Psoas muscle (tissue), 8 donors: ENCODE results near the gene SPRY2. TPM values are rescaled to one million over a fixed set of nuclear protein-coding genes. Genes with fewer than 3 reads are reported as not detected.

Source experiments
- ATAC-seq, 4 donors: fragments of 200-7000 bp; cut with Tn5 transposase; one replicate each; pipeline ENCODE4 v1.9.1; 2020; ENCODE audit warnings: moderate library complexity in 3 of 4, mild to moderate bottlenecking in 2 of 4
- DNase-seq, 2 donors: peaks; one replicate each; pipeline ENCODE4 v3.0.0-alpha.2; 2020
- H3K27ac ChIP-seq: fragments of 200-600 bp; one replicate; pipeline ENCODE4 v1.8.0; 2022
- H3K27me3 ChIP-seq, 3 donors: fragments of 200-600 bp in 1 of 3; one replicate each; pipeline versions ENCODE4 v1.6.1 to v1.8.0; 2013 to 2022; ENCODE audit warnings: low read length in 2 of 3, mild to moderate bottlenecking in 2 of 3, moderate library complexity in 1 of 3; ENCODE audit not compliant: insufficient read depth in 3 of 3
- H3K36me3 ChIP-seq, 2 donors: fragments of 200-600 bp in 1 of 2; one replicate each; pipeline versions ENCODE4 v1.6.1 to v1.8.0; 2013 to 2022; ENCODE audit warnings: low read depth in 1 of 2, mild to moderate bottlenecking in 1 of 2, moderate library complexity in 1 of 2; ENCODE audit not compliant: insufficient read depth in 1 of 2
- H3K4me1 ChIP-seq: fragments of 200-600 bp; one replicate; pipeline ENCODE4 v1.8.0; 2022
- H3K4me3 ChIP-seq: fragments of 200-600 bp; one replicate; pipeline ENCODE4 v1.8.0; 2022; ENCODE audit warnings: mild to moderate bottlenecking
- H3K9me3 ChIP-seq: fragments of 200-600 bp; one replicate; pipeline ENCODE4 v1.8.0; 2022
- WGBS, 3 donors: extraction: QIAGEN DNeasy Blood & Tissue Kit; methylation state at CpG; one replicate each; pipeline versions ENCODE4 v1.1.6 to v1.1.7; 2013; 5-methylcytosine and 5-hydroxymethylcytosine counted together
- intact Hi-C, 2 donors: fragments of 100-400 bp; cut with DNase I; formaldehyde crosslinking; loops; one replicate each; pipeline versions ENCODE4 v1.11.0 to v1.14.2; 2022
- polyA plus RNA-seq, 3 donors: library from polyadenylated mRNA; stranded (reverse); fragments of 200-250 nt; gene quantifications; one replicate each; pipeline ENCODE4 v1.2.3, GENCODE V29; 2013
- total RNA-seq, 4 donors: library from RNA; stranded (reverse); fragmentation: NEBNext Ultra II Directional in 2 of 4; extraction: Animal tissue kit (Norgen Biotek cat#: 25700) in 2 of 4; gene quantifications; one replicate each; pipeline versions ENCODE4 v1.2.1 to v1.2.4, GENCODE V29; 2021 to 2023
- TF ChIP-seq, protein P1 (sequence below): fragments of 200-600 bp; IDR thresholded peaks from one replicate; pipeline ENCODE4 v1.8.0; 2022; ENCODE audit warnings: antibody characterized with exemption
- donor health status: healthy with polysubstance abuse.
- donor health status: DM: no; HTN: no; CAD: no; lungs with moderate emphysema.
- donor health status: Bipolar disorder and iron deficiency.
- donor health status: healthy.
- donor health status: DM: yes; HTN: yes; CAD: no.
- donor health status: DM: no; HTN: no; CAD: no.
- donor health status: DM: no; HTN: no; CAD: no.
- donor health status: DM: yes; HTN: yes; CAD: no.

The SPRY2 gene
- total and polyA plus RNA-seq, 7 donors = 15.2 to 171 (median 26.5) TPM

- Histone ChIP-seq H3K36me3 (peaks cover 4 to 47% of the 10 kb centered on the region in 2 donors), H3K4me3 (peak overlapping the region; percentile 98), H3K27me3 (no peaks in the 10 kb centered on the region), H3K4me1 (peaks cover 48% of the 10 kb centered on the region), H3K27ac (peak overlapping the region; percentile 99), H3K9me3 (no peaks in the 10 kb centered on the region)
- WGBS, 3 donors = 20 to 37% (median 21%) methylated on average over 26 of the region's 26 CpGs
- DNase-seq (no peak), ATAC-seq (no peak)
- TF ChIP-seq, protein P1, sequence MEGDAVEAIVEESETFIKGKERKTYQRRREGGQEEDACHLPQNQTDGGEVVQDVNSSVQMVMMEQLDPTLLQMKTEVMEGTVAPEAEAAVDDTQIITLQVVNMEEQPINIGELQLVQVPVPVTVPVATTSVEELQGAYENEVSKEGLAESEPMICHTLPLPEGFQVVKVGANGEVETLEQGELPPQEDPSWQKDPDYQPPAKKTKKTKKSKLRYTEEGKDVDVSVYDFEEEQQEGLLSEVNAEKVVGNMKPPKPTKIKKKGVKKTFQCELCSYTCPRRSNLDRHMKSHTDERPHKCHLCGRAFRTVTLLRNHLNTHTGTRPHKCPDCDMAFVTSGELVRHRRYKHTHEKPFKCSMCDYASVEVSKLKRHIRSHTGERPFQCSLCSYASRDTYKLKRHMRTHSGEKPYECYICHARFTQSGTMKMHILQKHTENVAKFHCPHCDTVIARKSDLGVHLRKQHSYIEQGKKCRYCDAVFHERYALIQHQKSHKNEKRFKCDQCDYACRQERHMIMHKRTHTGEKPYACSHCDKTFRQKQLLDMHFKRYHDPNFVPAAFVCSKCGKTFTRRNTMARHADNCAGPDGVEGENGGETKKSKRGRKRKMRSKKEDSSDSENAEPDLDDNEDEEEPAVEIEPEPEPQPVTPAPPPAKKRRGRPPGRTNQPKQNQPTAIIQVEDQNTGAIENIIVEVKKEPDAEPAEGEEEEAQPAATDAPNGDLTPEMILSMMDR = no peak
- intact Hi-C loops = loop anchor here (2.0 to 5.0 kb wide), 3 partner anchors 205 to 930 kb away; partner anchors contain the start of gene RBM26 (in 1 of the 2)
Observed at GRCh38 chr13:80337288-80338081, 3.4 kb downstream of the SPRY2 start.

DNA sequence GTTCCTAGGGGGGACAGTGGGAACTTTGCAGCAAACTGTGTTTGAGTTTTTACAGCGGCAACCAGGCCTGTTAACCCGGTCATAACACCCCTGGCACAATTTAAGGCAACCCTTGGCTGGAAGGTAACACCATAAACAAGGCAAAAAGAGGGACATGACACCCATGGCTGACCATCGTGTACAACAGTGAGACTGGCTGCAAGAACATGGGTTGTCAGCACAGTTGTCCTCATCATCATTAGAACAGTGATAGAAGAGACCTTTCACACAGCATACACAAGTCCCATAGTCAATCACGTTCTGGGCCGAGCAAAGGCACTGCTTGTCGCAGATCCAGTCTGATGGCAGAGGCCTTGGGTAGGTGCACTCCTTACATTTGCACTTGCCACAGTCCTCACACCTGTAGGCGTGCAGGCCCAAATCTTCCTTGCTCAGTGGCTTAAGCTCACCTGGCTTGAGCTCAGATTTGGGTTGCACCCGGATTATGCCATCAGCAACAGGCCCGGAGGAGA, 4.1 kb downstream of the SPRY2 start:
- Histone ChIP-seq H3K9me3 (no peaks in the 10 kb centered on the region), H3K36me3 (peaks cover 4 to 50% of the 10 kb centered on the region in 2 donors), H3K27ac (peak overlapping the region; percentile 99), H3K4me3 (peak overlapping the region; percentile 98), H3K4me1 (peaks cover 44% of the 10 kb centered on the region), H3K27me3 (no peaks in the 10 kb centered on the region)
- DNase-seq (no peak), ATAC-seq (no peak)
- WGBS, 3 donors = 22 to 31% (median 24%) methylated on average over 9 of the region's 9 CpGs
- intact Hi-C loops = loop anchor here (5.0 kb wide), 2 partner anchors 205 to 930 kb away; partner anchors contain the start of gene RBM26 (in 1 of the 2)
- TF ChIP-seq, protein P1 = no peak

DNA sequence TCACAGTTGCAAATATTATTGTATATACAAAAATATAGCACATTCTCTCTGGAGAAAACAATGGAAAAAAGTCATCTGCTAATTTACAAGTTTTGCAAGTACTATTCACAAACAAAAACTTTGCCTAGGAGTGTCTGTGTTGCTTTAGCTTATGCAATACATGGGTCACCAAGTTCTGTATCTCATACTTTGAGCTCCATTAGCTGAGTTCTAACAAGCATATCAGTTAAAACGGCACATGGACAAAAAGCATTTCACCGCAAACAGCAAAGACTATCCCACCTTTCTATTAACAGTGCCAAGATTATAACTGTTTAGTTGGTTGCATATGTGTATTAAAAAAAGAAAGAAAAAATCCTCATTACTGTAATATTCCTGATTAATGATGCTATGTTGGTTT, 4.6 kb downstream of the SPRY2 start:
- H3K4me3 ChIP-seq = peak overlapping the region; percentile 98
- no peak for ATAC-seq
- peak overlapping the region; percentile 99 for H3K27ac ChIP-seq
- intact Hi-C loops = loop anchor here (5.0 kb wide), 2 partner anchors 204 to 929 kb away; partner anchors contain the start of gene RBM26 (in 1 of the 2)
- peaks cover 4 to 50% of the 10 kb centered on the region in 2 donors for H3K36me3 ChIP-seq
- peaks cover 44% of the 10 kb centered on the region for H3K4me1 ChIP-seq
- TF ChIP-seq, protein P1 = no peak
- no peaks in the 10 kb centered on the region for H3K27me3 ChIP-seq
- WGBS, 3 donors = 12 to 37% (median 15%) methylated on average over 2 of the region's 2 CpGs
- DNase-seq = no peak
- no peaks in the 10 kb centered on the region for H3K9me3 ChIP-seq

DNA sequence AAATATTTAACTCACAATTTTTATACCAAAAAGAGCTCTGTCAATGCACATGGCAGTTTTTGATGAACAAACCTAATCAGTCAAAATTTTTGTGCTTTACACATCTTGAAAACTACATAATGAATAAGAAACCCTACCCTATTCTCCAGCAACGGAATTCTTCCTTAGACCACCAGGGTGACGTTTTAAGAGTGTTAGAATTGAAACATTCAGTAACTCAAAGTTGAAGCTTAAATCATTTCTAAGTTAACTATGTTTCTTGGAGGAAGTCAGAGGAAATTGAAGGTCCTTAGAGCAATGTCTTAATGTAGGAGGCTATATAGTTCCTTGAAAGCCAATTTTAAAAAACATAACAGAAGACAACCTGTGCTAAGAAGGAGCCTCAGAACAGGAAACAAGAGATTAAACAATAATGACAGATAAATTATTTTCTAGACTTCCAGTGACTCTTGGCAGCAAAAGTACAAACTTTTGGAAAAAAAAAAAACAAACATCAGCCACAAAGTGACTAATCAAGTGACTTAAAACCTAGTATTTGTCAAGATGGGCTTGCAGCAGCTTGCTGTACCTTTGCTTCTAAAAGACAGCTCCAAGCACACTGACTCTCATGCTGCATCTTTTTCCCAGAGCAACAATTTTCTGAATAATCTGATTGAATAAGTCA, 6.2 kb downstream of the SPRY2 start:
- intact Hi-C loops = loop anchor here (5.0 kb wide), 2 partner anchors 202 to 927 kb away; partner anchors contain the start of gene RBM26 (in 1 of the 2)
- H3K4me1 ChIP-seq = peaks cover 50% of the 10 kb centered on the region
- no peaks in the 10 kb centered on the region for H3K27me3 ChIP-seq
- TF ChIP-seq, protein P1 = no peak
- H3K36me3 ChIP-seq = peaks cover 4 to 50% of the 10 kb centered on the region in 2 donors
- DNase-seq = no peak
- no peaks in the 10 kb centered on the region for H3K9me3 ChIP-seq
- H3K27ac ChIP-seq = peak overlapping the region; percentile 58
- WGBS, 3 donors = 44 to 63% (median 56%) methylated on average over 2 of the region's 2 CpGs
- peak overlapping the region; percentile 98 for H3K4me3 ChIP-seq
- no peak for ATAC-seq
